GM19395 (cell line): ENCODE results near the gene ZNF205.

Experiments
- ATAC-seq: cut with Tn5 transposase; IDR thresholded peaks from one replicate; pipeline ENCODE4 v1.9.1; 2021; ENCODE audit warnings: mild to moderate bottlenecking, moderate library complexity; ENCODE audit not compliant: unreplicated experiment

The ZNF205 gene

GRCh38 chr16:3147046-3147756, 34.8 kb downstream of the ZNF205 start:
- no peak for ATAC-seq

GRCh38 chr16:3147757-3148104, 35.3 kb downstream of the ZNF205 start:
- ATAC-seq: no peak

GRCh38 chr16:3148256-3149192, 36.1 kb downstream of the ZNF205 start:
- ATAC-seq: no peak

GRCh38 chr16:3149193-3149530, 36.8 kb downstream of the ZNF205 start:
- no peak for ATAC-seq

- peak; percentile 19 for ATAC-seq
Observed at GRCh38 chr16:3149630-3150345, 37.4 kb downstream of the ZNF205 start.

GRCh38 chr16:3150346-3151218, 38.2 kb downstream of the ZNF205 start:
- peak; percentile 68 for ATAC-seq

GRCh38 chr16:3152027-3152276, 39.6 kb downstream of the ZNF205 start:
- no peak for ATAC-seq

GRCh38 chr16:3152277-3152990, 40.0 kb downstream of the ZNF205 start:
- ATAC-seq: no peak

GRCh38 chr16:3152991-3153368, 40.6 kb downstream of the ZNF205 start:
- no peak for ATAC-seq

GRCh38 chr16:3155181-3155580, 42.8 kb downstream of the ZNF205 start:
- no peak for ATAC-seq

- no peak for ATAC-seq
Observed at GRCh38 chr16:3155972-3156371, 43.6 kb downstream of the ZNF205 start.

- ATAC-seq: no peak
Observed at GRCh38 chr16:3157229-3158025, 45.0 kb downstream of the ZNF205 start.

GRCh38 chr16:3158026-3158509, 45.7 kb downstream of the ZNF205 start:
- ATAC-seq: no peak

- no peak for ATAC-seq
Observed at GRCh38 chr16:3158510-3159314, 46.3 kb downstream of the ZNF205 start.

- ATAC-seq: no peak
Observed at GRCh38 chr16:3161235-3162018, 49.0 kb downstream of the ZNF205 start.

GRCh38 chr16:3164121-3164991, 52.0 kb downstream of the ZNF205 start:
- no peak for ATAC-seq
